Fibroblast of pulmonary artery (primary cell): ENCODE measurements around the gene CHST2.
A peak's percentile ranks its signal among the peaks of the same experiment; 100 is the strongest.

Experiments
- DNase-seq: peaks from one replicate; pipeline ENCODE4 v3.0.0-alpha.2; 2010; ENCODE audit warnings: low read depth
- H3K4me3 ChIP-seq: replicated peaks from 2 replicates; pipeline ENCODE4 v1.5.1; 2011; ENCODE audit warnings: low read depth, mild to moderate bottlenecking, control low read depth, low read length, moderate library complexity
- TF ChIP-seq, protein P1 (sequence below): IDR thresholded peaks from 2 replicates; pipeline ENCODE4 v1.5.1; 2011; ENCODE audit warnings: mild to moderate bottlenecking, control low read depth, low read length, inconsistent platforms; ENCODE audit errors: missing control alignments

CHST2 gene

DNA sequence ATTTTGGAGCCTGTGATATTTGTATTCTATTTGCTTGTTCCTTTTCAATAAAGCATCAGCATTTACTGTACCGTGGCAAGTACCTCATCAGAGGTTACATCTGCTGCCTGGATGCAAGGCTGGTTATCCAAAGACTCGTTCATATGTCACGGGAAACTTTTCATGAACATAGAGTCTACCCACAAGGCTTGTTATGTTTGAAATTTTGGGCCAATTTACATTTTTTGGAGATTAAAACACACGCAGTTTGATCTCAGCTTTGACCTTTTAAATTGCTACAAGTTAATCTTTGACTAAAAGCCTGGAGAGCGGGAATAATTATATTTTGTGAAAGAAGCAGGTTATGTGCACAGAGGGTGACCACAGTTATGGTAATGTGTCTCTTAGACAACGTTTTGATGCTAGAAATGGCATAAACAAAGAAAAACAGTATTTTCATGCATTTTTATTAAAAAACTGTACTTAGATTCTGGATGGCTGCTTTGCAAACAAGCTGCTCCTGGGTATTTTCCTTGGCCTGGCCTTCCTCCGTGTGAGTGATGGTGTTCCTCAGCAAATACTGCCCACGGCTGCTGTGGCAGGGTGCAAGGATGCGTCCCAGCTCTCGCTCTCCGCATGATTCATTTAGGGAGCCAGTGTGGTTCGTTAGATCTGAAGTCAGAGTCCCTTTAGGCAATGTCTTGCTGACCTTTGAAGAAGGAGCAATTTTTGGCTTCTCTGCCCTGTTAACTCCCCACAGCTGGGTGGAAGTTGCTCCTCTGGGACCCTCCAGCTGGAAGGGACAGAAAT is 27.1 kb downstream of the CHST2 start:
- TF ChIP-seq, protein P1, sequence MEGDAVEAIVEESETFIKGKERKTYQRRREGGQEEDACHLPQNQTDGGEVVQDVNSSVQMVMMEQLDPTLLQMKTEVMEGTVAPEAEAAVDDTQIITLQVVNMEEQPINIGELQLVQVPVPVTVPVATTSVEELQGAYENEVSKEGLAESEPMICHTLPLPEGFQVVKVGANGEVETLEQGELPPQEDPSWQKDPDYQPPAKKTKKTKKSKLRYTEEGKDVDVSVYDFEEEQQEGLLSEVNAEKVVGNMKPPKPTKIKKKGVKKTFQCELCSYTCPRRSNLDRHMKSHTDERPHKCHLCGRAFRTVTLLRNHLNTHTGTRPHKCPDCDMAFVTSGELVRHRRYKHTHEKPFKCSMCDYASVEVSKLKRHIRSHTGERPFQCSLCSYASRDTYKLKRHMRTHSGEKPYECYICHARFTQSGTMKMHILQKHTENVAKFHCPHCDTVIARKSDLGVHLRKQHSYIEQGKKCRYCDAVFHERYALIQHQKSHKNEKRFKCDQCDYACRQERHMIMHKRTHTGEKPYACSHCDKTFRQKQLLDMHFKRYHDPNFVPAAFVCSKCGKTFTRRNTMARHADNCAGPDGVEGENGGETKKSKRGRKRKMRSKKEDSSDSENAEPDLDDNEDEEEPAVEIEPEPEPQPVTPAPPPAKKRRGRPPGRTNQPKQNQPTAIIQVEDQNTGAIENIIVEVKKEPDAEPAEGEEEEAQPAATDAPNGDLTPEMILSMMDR, result no peak
- no peak for DNase-seq

DNA sequence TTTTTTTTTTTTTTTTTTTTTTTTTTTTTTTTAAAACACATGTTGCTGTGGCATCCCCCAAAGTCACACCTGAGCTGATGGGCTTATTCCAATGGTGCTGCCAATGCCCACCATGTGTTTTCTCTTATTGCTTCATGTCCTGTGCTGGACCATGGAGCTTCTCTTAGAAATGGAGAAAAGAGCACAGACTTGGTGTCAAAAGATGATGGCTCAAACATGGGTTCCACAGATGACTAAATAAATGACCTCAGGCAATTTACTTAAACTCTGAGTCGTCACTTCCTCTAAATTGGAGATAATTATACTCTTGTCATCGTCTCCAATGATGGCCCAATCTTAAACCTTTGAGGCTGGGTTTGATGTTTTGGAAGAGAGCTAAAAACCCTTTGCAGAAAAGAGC is 28.1 kb downstream of the CHST2 start:
- H3K4me3 ChIP-seq, result no peak overlapping the region
- DNase-seq, result no peak
- TF ChIP-seq, protein P1, result no peak

More for the DNA sequence above, 27.1 kb downstream of the CHST2 start:
- H3K4me3 ChIP-seq, result no peak overlapping the region

DNA sequence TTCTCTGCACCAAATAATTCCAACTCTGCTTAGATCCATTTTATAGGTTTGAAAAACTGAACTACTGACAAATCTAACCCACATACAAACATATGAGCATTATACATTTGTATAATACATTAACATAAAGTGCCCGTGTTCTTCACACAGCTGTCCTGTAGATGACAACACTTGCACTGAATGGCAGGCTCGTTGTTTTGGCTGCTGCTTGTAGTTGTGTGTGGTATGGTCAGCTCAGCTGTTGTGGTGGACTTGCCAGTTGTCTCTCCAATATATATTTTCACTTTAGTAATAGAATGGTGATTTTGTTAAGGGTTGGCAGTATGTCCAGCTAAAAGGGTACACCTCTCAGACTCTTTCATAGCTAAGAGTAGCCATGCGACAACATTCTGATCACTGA is 30.5 kb downstream of the CHST2 start:
- H3K4me3 ChIP-seq, result no peak overlapping the region
- no peak for DNase-seq
- TF ChIP-seq, protein P1, result no peak

DNA sequence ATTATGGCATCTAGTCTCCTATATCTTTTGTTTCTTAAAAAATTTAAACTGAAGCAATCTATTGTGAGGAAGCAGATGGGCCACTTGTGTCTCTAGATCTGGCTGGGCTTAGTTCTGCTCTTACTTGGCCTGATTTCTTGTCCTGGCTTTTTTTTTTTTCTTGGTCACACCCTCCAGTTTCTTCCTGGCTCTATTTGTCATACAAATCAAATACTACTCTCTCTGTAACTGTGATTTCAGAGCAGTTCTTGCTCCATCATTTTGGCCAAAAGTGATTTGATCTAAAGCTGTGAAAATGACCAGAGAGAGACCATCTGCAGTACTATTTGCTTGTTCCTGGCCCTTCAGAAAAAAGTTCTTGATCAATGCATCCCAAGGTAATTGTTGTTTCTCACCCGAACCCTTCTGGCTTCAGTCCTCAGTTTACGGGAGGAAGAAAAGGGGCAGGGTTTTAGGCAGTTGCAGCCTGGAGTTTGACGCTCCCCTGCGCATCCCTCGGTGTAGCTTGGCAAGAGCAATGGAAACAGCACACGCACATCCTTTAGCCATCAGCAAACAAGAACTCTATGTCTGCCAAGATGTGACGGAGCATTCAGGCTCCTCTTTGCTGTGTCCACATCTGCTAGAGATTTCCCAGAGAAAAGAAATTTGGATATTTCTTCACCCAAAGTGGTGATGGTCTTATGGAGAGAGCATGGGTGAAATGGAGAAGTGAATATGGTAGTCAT is 31.6 kb downstream of the CHST2 start:
- peak; percentile 77 for DNase-seq
- TF ChIP-seq, protein P1, result no peak
- H3K4me3 ChIP-seq, result no peak overlapping the region

DNA sequence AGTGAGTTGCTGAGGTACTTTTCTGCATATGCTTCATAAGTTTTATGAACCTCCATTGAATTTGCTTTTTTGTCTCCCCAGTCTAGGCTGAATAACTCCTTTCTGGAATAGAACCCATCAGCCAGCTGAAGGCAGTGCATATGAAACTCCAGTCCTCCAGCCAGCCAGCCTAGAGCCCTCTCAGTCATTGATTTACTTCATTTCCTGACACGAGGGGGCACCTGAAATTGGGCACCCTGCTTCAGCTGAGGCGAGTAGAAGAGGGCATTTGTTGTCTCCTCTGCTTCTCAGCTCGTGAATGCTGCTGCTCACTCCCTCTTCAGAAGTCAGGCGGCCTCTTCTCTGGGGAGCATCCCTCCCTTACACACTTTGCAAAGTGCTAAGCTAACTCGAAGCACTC is 32.5 kb downstream of the CHST2 start:
- no peak for DNase-seq
- H3K4me3 ChIP-seq, result no peak overlapping the region

DNA sequence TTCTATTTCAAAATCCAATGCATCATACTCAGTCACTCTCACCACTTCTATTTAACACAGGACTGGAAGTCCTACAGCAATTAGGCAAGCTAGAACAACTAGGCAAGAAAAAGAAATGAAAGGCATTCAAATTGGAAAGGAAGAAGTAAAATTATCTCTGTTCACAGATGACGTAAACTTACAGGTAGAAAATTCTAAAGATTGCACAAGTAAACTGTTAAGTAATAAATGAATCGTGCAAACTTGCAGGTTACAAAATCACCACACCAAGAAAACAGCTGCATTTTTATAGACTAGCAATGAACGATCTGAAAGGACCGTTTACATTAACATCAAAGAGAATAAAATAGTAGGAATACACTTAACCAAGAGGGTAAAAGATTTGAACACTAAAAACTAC is 36.2 kb downstream of the CHST2 start:
- TF ChIP-seq, protein P1, result no peak
- DNase-seq, result no peak
- H3K4me3 ChIP-seq, result no peak overlapping the region

More for the DNA sequence above, 32.5 kb downstream of the CHST2 start:
- TF ChIP-seq, protein P1, result no peak
